ENCODE data around the gene HDGF. TPM values are rescaled to one million over a fixed set of nuclear protein-coding genes. Genes with fewer than 3 reads are reported as not detected.

The HDGF gene
- total and polyA plus RNA-seq, 2 of the 8 experiments (the other 6 are each of a cell fraction or from before 2014, with no cell fraction given), result 145 to 391 TPM

DNA sequence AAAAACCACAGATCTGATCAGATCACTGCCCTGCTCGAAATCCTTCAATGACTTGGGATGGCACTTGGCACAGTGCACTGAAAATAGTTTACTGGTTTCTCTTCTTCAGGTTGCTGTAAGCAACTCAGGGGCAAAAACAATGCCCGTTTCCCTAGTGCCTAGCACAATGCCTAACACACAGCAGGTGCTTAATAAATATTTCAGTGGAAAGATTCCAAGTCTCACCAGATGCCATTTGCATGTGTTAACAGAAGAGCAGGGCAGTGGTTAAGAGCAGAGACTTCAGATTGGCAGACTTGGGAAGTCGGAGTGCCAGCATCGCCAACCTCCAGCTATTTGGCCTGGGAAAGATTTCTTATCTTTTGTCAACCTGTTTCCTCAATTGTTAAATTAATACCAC is 34.1 kb downstream of the HDGF start:
- H3K4me3 ChIP-seq (ENCODE audit: extremely low read depth in 1 of 4, insufficient read depth in 2 of 4, low read depth in 3 of 4, low read length in 4 of 4), result no peak overlapping the region
- H3K4ac ChIP-seq (replicated peaks; ENCODE audit: insufficient read length, low read depth, low read length), result no peak overlapping the region
- peaks cover 0 to 3% of the 10 kb centered on the region in 2 experiments; a peak in 1 of 4 replicates for H3K79me2 ChIP-seq (ENCODE audit: control insufficient read depth in 1 of 2, insufficient read depth in 2 of 2, low read length in 2 of 2)
- no peak overlapping the region for H3K27ac ChIP-seq (ENCODE audit: low read depth, low read length)
- no peak overlapping the region for H2BK120ac ChIP-seq (replicated peaks; ENCODE audit: low read depth, low read length)
- H3K23ac ChIP-seq (ENCODE audit: insufficient read length), result no peak overlapping the region
- WGBS, 2 experiments (ENCODE audit: extremely low coverage in 1 of 2, insufficient coverage in 1 of 2, insufficient read length in 1 of 2, insufficient replicate concordance in 2 of 2, low coverage in 1 of 2, low lambda C conversion rate in 2 of 2, missing lambda C conversion rate in 1 of 2), result 75% methylated on average over 4 of the region's 4 CpGs; no CpG with 5 or more reads in 1 of the 2 experiments
- H3K4me1 ChIP-seq (replicated peaks in 1 of 4; ENCODE audit: control insufficient read depth in 3 of 4, insufficient read depth in 4 of 4, low read length in 3 of 4), result peaks cover 2 to 7% (median 4%) of the 10 kb centered on the region in 4 experiments; a peak in 4 of 7 replicates
- H3K9me3 ChIP-seq (ENCODE audit: insufficient read depth in 2 of 2, low read depth in 1 of 2, low read length in 1 of 2), result no peaks in the 10 kb centered on the region
- H2BK12ac ChIP-seq (ENCODE audit: low read depth, low read length), result no peak overlapping the region
- FAIRE-seq, result no peak
- no peak overlapping the region for H2BK15ac ChIP-seq (ENCODE audit: low read length)
- H4K8ac ChIP-seq (ENCODE audit: extremely low read depth, insufficient read depth, low read length), result no peak overlapping the region
- H3K36me3 ChIP-seq (ENCODE audit: control insufficient read depth in 2 of 4, insufficient read depth in 4 of 4, low read length in 3 of 4), result peaks cover 4 to 12% (median 9%) of the 10 kb centered on the region in 4 experiments; a peak in 7 of 8 replicates
- no peak overlapping the region for H2AFZ ChIP-seq (ENCODE audit: low read length)
- H3K9ac ChIP-seq (replicated peaks in 1 of 4; ENCODE audit: extremely low read depth in 1 of 4, low read depth in 3 of 4, low read length in 3 of 4), result no peak overlapping the region; a peak in 1 of 7 replicates
- no peak overlapping the region for H2BK5ac ChIP-seq (ENCODE audit: low read depth, low read length)
- no peak overlapping the region for H2BK20ac ChIP-seq (ENCODE audit: low read length)
- H3K14ac ChIP-seq (ENCODE audit: insufficient read length), result no peak overlapping the region
- no peak overlapping the region for H4K91ac ChIP-seq (replicated peaks; ENCODE audit: insufficient read length, low read length)
- no peaks in the 10 kb centered on the region for H3K79me1 ChIP-seq (ENCODE audit: low read depth, low read length)
- peaks cover 2 to 3% of the 10 kb centered on the region in 2 experiments for H4K20me1 ChIP-seq (replicated peaks in 1 of 2; ENCODE audit: control insufficient read depth in 1 of 2, insufficient read depth in 2 of 2, low read length in 2 of 2)
- no peak overlapping the region for H3K56ac ChIP-seq (replicated peaks; ENCODE audit: insufficient read length, low read depth, low read length)
- H3K27me3 ChIP-seq (replicated peaks in 1 of 4; ENCODE audit: control insufficient read depth in 3 of 4, extremely low read depth in 1 of 4, insufficient read depth in 3 of 4, low read length in 3 of 4), result no peaks in the 10 kb centered on the region
- no peak overlapping the region for H4K5ac ChIP-seq (ENCODE audit: insufficient read length, low read depth, low read length)
- POLR2A ChIA-PET (ENCODE audit: partially characterized antibody), result interaction anchor here (0.6 to 3.5 kb wide), 5 partner anchors 10 to 52 kb away, joined by 3 to 14 read pairs (median 4); partner anchors contain the start of genes ISG20L2 and METTL25B
- H3K18ac ChIP-seq (ENCODE audit: extremely low read depth, low read length), result no peak overlapping the region
- CTCF ChIA-PET (ENCODE audit: partially characterized antibody), result interaction anchor here (65.2 to 66.0 kb wide), 2 partner anchors 12 to 30 kb away, joined by 4284 read pairs; partner anchors contain the start of genes CRABP2, ISG20L2, METTL25B and NES
- no peak overlapping the region for H2AK5ac ChIP-seq (ENCODE audit: low read depth, low read length)
- no peaks in the 10 kb centered on the region for H3K23me2 ChIP-seq (ENCODE audit: low read depth, low read length)
- H3K4me2 ChIP-seq (ENCODE audit: insufficient read depth in 1 of 2, low read depth in 2 of 2, low read length in 2 of 2), result no peak overlapping the region
- DNase-seq (ENCODE audit: low read depth in 1 of 2, low spot score in 2 of 2), result no peak
- no peak for TF ChIP-seq TEAD4 (IDR thresholded peaks at IDR 0.05; ENCODE audit: low read depth, low read length)
- no peak for TF ChIP-seq RXRA (IDR thresholded peaks at IDR 0.05; ENCODE audit: insufficient read depth, low read depth, low read length)
- TF ChIP-seq CHD2 (IDR thresholded peaks at IDR 0.05; ENCODE audit: low read length), result no peak
- no peak for TF ChIP-seq TAF7 (optimal IDR thresholded peaks at IDR 0.05; ENCODE audit: borderline replicate concordance, low read depth, low read length)
- TF ChIP-seq, protein P1, sequence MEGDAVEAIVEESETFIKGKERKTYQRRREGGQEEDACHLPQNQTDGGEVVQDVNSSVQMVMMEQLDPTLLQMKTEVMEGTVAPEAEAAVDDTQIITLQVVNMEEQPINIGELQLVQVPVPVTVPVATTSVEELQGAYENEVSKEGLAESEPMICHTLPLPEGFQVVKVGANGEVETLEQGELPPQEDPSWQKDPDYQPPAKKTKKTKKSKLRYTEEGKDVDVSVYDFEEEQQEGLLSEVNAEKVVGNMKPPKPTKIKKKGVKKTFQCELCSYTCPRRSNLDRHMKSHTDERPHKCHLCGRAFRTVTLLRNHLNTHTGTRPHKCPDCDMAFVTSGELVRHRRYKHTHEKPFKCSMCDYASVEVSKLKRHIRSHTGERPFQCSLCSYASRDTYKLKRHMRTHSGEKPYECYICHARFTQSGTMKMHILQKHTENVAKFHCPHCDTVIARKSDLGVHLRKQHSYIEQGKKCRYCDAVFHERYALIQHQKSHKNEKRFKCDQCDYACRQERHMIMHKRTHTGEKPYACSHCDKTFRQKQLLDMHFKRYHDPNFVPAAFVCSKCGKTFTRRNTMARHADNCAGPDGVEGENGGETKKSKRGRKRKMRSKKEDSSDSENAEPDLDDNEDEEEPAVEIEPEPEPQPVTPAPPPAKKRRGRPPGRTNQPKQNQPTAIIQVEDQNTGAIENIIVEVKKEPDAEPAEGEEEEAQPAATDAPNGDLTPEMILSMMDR (IDR thresholded peaks at IDR 0.05; ENCODE audit: control extremely low read depth in 1 of 3, insufficient read depth in 1 of 3, low read depth in 1 of 3, low read length in 3 of 3), result no peak
- no peak for TF ChIP-seq KDM5A (IDR thresholded peaks at IDR 0.05; ENCODE audit: low read length)
- no peak for TF ChIP-seq GABPA (IDR thresholded peaks at IDR 0.05; ENCODE audit: borderline replicate concordance, insufficient read depth, low read length)
- no peak for TF ChIP-seq NRF1 (IDR thresholded peaks at IDR 0.05; ENCODE audit: low read depth, low read length)
- TF ChIP-seq SP1 (IDR thresholded peaks at IDR 0.05; ENCODE audit: low read depth, low read length), result no peak
- no peak for TF ChIP-seq SP4 (IDR thresholded peaks at IDR 0.05; ENCODE audit: low read length)
- TF ChIP-seq, protein P2, sequence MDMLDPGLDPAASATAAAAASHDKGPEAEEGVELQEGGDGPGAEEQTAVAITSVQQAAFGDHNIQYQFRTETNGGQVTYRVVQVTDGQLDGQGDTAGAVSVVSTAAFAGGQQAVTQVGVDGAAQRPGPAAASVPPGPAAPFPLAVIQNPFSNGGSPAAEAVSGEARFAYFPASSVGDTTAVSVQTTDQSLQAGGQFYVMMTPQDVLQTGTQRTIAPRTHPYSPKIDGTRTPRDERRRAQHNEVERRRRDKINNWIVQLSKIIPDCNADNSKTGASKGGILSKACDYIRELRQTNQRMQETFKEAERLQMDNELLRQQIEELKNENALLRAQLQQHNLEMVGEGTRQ (IDR thresholded peaks at IDR 0.05; ENCODE audit: low read length), result no peak

Data from H1 (cell line).